Aorta (tissue), 5 donors: ENCODE data around the gene CYCS. TPM values are rescaled to one million over a fixed set of nuclear protein-coding genes. Genes with fewer than 3 reads are reported as not detected.
A peak's percentile ranks its signal among the peaks of the same experiment; 100 is the strongest.

Experiments used
- ATAC-seq: fragments of 200-7000 bp; cut with Tn5 transposase; one replicate; pipeline ENCODE4 v1.9.1; 2022; ENCODE audit warnings: moderate library complexity; ENCODE audit not compliant: low FRiP score
- DNase-seq, 2 donors: peaks; one replicate each; pipeline ENCODE4 v3.0.0-alpha.2; 2020
- H3K27ac ChIP-seq, 2 donors: one replicate each; pipeline ENCODE4 v1.5.1; 2013; ENCODE audit warnings: low read length in 2 of 2, mild to moderate bottlenecking in 2 of 2, moderate library complexity in 2 of 2, control low read depth in 1 of 2, inconsistent platforms in 1 of 2, low read depth in 1 of 2
- H3K27me3 ChIP-seq, 2 donors: one replicate each; pipeline ENCODE4 v1.6.1; 2013; ENCODE audit warnings: control low read depth in 1 of 2, low read length in 1 of 2, mild to moderate bottlenecking in 1 of 2, moderate library complexity in 1 of 2; ENCODE audit not compliant: insufficient read depth in 2 of 2, control insufficient read depth in 1 of 2
- H3K36me3 ChIP-seq, 2 donors: one replicate each; pipeline ENCODE4 v1.6.1; 2013; ENCODE audit warnings: control low read depth in 1 of 2, low read length in 1 of 2, mild to moderate bottlenecking in 1 of 2; ENCODE audit not compliant: insufficient read depth in 2 of 2, control insufficient read depth in 1 of 2
- H3K4me1 ChIP-seq, 2 donors: one replicate each; pipeline ENCODE4 v1.6.1; 2013; ENCODE audit warnings: low read length in 2 of 2, control low read depth in 1 of 2, mild to moderate bottlenecking in 1 of 2, moderate library complexity in 1 of 2; ENCODE audit not compliant: insufficient read depth in 2 of 2, control insufficient read depth in 1 of 2
- H3K4me3 ChIP-seq, 2 donors: one replicate each; pipeline ENCODE4 v1.5.1; 2013; ENCODE audit warnings: low read length in 2 of 2, control low read depth in 1 of 2, mild to moderate bottlenecking in 1 of 2
- H3K9me3 ChIP-seq: one replicate; pipeline ENCODE4 v1.6.1; 2013; ENCODE audit warnings: mild to moderate bottlenecking, low read length; ENCODE audit not compliant: control insufficient read depth
- WGBS, 2 donors: extraction: QIAGEN DNeasy Blood & Tissue Kit; methylation state at CpG; one replicate each; pipeline ENCODE4 v1.1.7; 2013; 5-methylcytosine and 5-hydroxymethylcytosine counted together
- intact Hi-C, 2 donors: fragments of 100-400 bp; cut with DNase I; formaldehyde crosslinking; loops; one replicate each; pipeline versions ENCODE4 v1.14.2 to v1.15.0; 2022
- polyA plus RNA-seq, 2 donors: library from polyadenylated mRNA; stranded (reverse); fragments of 200-250 nt; gene quantifications; one replicate each; pipeline ENCODE4 v1.2.3, GENCODE V29; 2013
- total RNA-seq, 2 donors: library from RNA; stranded (reverse); fragmentation: NEBNext Ultra II Directional; extraction: Animal tissue kit (Norgen Biotek cat#: 25700); gene quantifications; one replicate each; pipeline ENCODE4 v1.2.1, GENCODE V29; 2021
- donor health status: healthy with polysubstance abuse.
- donor health status: Bipolar disorder and iron deficiency.
- donor health status: DM: no; HTN: no; CAD: no.
- donor health status: DM: no; HTN: no; CAD: no.
- donor health status: DM: yes; HTN: yes; CAD: no.

CYCS gene
- total and polyA plus RNA-seq, 4 donors, result 29.0 to 107 (median 50.0) TPM

GRCh38 chr7:25109276-25109675 lies 15.8 kb downstream of the CYCS start:
- 26 to 44% methylated on average over 3 of the region's 3 CpGs for WGBS, 2 donors
- DNase-seq (no peak), ATAC-seq (no peak)
- Histone ChIP-seq H3K9me3 (no peaks in the 10 kb centered on the region), H3K27me3 (no peaks in the 10 kb centered on the region), H3K4me3 (no peak overlapping the region), H3K27ac (no peak overlapping the region), H3K36me3 (no peaks in the 10 kb centered on the region), H3K4me1 (no peaks in the 10 kb centered on the region)
- intact Hi-C loops, result no loop called here

- intact Hi-C loops, result no loop called here
- Histone ChIP-seq H3K9me3 (no peaks in the 10 kb centered on the region), H3K27me3 (no peaks in the 10 kb centered on the region), H3K27ac (no peak overlapping the region), H3K4me3 (no peak overlapping the region), H3K4me1 (no peaks in the 10 kb centered on the region), H3K36me3 (no peaks in the 10 kb centered on the region)
- DNase-seq, result no peak
- ATAC-seq, result no peak
- 49 to 67% methylated on average over 3 of the region's 3 CpGs for WGBS, 2 donors
These were observed 19.1 kb downstream of the CYCS start for GRCh38 chr7:25105911-25106310.

GRCh38 chr7:25103773-25104172 lies 21.3 kb downstream of the CYCS start:
- 74 to 75% methylated on average over 5 of the region's 5 CpGs for WGBS, 2 donors
- ATAC-seq (no peak), DNase-seq (no peak)
- no peaks in the 10 kb centered on the region for H3K27me3 ChIP-seq
- H3K9me3 ChIP-seq, result no peaks in the 10 kb centered on the region
- H3K4me3 ChIP-seq, result no peak overlapping the region
- intact Hi-C loops, result no loop called here
- no peaks in the 10 kb centered on the region for H3K4me1 ChIP-seq
- H3K27ac ChIP-seq, result no peak overlapping the region
- no peaks in the 10 kb centered on the region for H3K36me3 ChIP-seq

- no peak for ATAC-seq
These were observed 23.2 kb downstream of the CYCS start for GRCh38 chr7:25101817-25102216.

DNA sequence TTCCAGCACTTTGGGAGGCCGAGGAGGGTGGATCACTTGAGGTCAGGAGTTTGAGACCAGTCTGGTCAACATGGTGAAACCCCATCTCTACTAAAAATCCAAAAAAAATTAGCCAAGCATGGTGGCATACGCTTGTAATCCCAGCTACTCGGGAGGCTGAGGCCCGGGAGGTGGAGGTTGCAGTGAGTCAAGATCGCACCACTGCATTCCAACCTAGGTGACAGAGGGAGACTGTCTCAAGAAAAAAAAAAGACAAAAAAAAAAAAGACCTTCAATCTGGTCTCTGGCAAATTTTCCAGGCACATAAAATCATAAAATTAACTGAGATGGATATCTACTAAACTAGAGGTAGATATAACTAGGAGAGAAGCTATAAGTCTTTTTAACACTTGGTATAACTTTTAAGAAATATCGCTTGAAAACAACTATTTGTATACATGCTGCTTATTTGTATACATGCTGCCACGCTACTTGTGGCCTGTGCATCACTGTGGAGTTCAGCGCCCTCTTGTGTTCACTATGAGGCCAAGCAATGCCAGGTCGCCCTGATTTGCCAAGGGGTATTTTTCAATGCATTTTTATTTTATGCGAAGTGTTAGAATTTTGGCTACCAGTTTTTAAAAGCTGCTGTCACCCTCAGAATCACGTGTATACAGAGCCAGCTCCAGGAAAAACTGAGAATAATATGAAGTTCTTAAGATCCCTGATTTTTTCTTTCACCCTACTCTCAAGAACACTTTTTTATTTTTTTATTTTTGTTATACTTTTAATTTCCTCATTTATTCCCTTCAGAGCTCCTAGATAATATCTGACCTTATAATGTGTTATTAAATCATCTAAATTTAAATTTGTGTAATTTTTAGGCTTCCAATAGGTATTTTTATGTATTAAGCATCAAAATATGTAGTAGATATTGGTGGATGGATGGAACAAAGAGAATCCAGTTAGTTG lies 26.7 kb downstream of the CYCS start:
- DNase-seq (peak in 1 of 2 donors; percentile 52), ATAC-seq (no peak)
- Histone ChIP-seq H3K27ac (no peak overlapping the region), H3K4me1 (no peaks in the 10 kb centered on the region), H3K9me3 (no peaks in the 10 kb centered on the region), H3K36me3 (no peaks in the 10 kb centered on the region), H3K4me3 (no peak overlapping the region), H3K27me3 (no peaks in the 10 kb centered on the region)
- 38 to 40% methylated on average over 11 of the region's 11 CpGs for WGBS, 2 donors
- intact Hi-C loops, result no loop called here

More at GRCh38 chr7:25101817-25102216, 23.2 kb downstream of the CYCS start:
- Histone ChIP-seq H3K4me3 (no peak overlapping the region), H3K36me3 (no peaks in the 10 kb centered on the region), H3K9me3 (no peaks in the 10 kb centered on the region), H3K27me3 (no peaks in the 10 kb centered on the region), H3K4me1 (no peaks in the 10 kb centered on the region), H3K27ac (no peak overlapping the region)
- DNase-seq, result no peak
- intact Hi-C loops, result no loop called here

- Histone ChIP-seq H3K36me3 (no peaks in the 10 kb centered on the region), H3K27me3 (no peaks in the 10 kb centered on the region), H3K27ac (no peak overlapping the region), H3K4me1 (no peaks in the 10 kb centered on the region), H3K9me3 (no peaks in the 10 kb centered on the region), H3K4me3 (no peak overlapping the region)
- 58 to 71% methylated on average over 5 of the region's 5 CpGs for whole genome bisulfite sequencing, 2 donors
- DNase-seq (no peak), ATAC-seq (no peak)
- intact Hi-C loops, result no loop called here
These were observed 29.3 kb downstream of the CYCS start for GRCh38 chr7:25095516-25096345.

- intact Hi-C loops, result no loop called here
- WGBS, 2 donors, result 78 to 81% methylated on average over 6 of the region's 6 CpGs
These were observed 31.7 kb downstream of the CYCS start for GRCh38 chr7:25093268-25093826.

DNA sequence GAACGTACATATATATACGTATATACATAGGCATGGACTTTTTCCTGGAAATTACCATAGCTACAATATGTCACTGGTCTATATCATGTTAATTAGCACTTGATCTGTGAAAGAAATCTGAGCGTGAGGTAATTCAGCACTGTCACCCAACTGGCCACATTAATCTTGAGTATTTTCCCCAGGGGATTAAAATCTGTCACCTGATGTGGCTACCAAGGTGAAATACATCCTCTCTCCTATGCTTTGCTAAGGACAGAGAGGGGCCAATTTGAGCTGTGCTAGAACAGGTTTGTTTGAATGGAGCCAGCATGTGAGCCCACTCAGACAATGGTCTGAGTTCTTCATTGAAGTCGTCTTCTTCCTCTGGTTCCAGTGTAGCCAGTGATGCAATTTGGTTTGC lies 33.3 kb downstream of the CYCS start:
- Histone ChIP-seq H3K27me3 (no peaks in the 10 kb centered on the region), H3K36me3 (no peaks in the 10 kb centered on the region), H3K27ac (no peak overlapping the region), H3K9me3 (no peaks in the 10 kb centered on the region), H3K4me3 (no peak overlapping the region), H3K4me1 (no peaks in the 10 kb centered on the region)
- 60% methylated on average over 4 of the region's 4 CpGs for WGBS, 2 donors
- ATAC-seq (no peak), DNase-seq (no peak)
- intact Hi-C loops, result no loop called here

More at GRCh38 chr7:25093268-25093826, 31.7 kb downstream of the CYCS start:
- no peak overlapping the region for H3K4me3 ChIP-seq
- H3K9me3 ChIP-seq, result no peaks in the 10 kb centered on the region
- H3K27me3 ChIP-seq, result no peaks in the 10 kb centered on the region
- no peaks in the 10 kb centered on the region for H3K4me1 ChIP-seq
- no peak overlapping the region for H3K27ac ChIP-seq
- peak; percentile 86 for ATAC-seq
- peak; percentile 81 to 90 for DNase-seq
- H3K36me3 ChIP-seq, result no peaks in the 10 kb centered on the region
